ENCODE data around the gene MRPL23.

The MRPL23 gene

GRCh38 chr11:1946812-1947484, at the start of gene MRPL23:
Gene MRPL23, plus strand, starts transcription at chr11:1947332. Its CDS starts 31 bp downstream, at chr11:1947363.
- DNase-seq = no peak

GRCh38 chr11:1899090-1899489, 48.0 kb upstream of the MRPL23 start:
- no peak for DNase-seq

DNA sequence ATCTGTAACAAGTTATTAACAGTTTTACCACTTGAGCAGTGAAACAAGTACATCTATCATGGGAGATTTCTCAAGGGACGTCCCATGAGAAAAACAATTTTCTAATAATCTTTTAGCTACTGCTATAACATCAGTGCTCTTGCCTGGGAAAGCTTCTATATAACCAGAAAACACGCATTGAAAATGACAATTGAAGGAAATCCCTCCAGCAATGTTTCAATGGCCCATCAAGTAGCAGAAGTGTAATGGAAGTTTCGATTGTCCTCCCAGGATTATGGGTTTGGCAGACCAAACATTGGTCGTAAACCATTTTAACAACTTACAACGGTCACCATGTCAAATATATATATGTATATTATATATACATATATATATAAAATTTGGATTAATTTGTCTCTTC, 47.4 kb upstream of the MRPL23 start:
- DNase-seq = no peak

- no peak for DNase-seq
Observed at GRCh38 chr11:1906181-1906580, 41.0 kb upstream of the MRPL23 start.

DNA sequence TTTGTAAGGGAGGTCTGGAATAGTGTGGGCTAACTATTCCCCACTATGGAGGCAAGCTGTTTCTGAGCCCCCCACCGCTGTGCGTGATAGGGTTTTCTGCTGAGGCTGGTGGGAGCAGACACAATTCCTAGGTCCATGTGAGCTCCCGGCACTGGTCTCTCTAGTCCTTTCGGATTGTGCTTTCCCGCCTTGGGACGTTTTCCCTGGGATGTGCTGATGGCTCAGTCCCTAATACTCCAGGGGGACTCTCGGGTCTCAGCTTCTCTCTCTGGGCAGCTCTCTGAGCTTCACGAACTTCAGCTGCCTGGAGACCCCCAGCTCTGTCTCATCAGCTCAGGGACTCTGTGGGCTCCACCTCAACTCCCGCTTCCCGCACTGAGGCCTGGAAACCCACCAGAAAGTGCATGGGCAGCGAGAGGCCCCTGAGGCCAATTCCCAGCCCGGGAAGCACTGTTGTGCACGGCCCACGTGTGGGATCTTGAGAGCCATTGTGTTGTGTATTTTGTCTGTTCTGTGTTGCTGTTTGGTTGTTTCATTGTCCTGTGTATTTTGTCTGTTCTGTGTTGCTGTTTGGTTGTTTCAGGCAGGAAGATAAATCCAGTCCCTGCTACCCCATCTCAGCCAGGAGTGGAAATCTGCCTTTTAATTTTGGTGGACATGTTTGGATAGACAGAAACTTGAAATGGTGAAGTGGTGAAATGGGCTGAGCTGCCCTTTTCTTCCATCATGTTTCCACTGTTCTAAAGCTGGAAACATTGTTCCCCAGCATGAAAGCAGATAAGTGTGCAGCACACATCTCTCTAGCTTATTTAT, 40.3 kb upstream of the MRPL23 start:
- DNase-seq = no peak

GRCh38 chr11:1908618-1909017, 38.5 kb upstream of the MRPL23 start:
- DNase-seq = no peak

DNA sequence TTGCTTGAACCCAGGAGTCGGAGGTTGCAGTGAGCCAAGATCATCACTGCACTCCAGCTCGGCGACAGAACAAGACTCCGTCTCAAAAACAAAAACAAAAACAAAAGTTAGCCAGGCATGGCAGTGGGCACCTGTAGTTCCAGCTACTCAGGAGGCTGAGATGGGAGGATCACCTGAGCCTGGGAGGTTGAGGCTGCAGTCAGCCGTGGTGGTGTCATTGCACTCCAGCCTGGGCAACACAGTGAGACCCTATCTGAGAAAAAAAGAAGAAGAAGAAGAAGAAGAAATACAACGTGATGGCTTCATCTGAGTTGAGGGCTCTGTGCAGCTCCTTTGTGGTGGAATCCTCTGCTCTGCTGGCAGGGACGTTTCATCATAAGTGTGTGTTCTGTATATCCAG, 37.6 kb upstream of the MRPL23 start:
- DNase-seq = no peak

DNA sequence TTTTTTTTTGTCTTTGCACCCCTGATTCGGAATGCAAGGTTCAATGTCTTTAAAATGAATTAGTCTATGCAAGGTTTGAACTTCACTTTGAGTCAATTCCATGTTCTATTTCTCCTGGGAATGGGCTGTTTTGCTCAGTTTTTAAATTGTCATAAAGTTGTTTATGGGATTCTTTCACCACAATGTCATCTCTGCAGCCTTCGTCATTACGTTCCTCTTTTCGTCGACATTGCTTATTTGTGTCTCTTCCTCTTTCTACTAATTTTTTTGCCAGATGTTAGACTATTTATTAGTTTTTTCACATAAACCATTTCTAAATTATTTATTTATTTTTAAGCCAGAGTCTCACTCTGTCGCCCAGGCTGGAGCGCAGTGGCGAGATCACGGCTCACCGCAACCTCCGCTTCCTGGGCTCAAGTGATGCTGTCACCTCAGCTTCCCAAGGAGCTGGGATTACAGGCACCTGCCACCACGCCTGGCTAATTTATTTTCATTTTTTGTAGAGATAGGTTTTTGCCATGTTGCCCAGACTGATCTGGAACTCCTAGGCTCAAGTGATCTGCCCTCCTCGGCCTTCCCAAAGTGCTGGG, 34.7 kb upstream of the MRPL23 start:
- DNase-seq = no peak

DNA sequence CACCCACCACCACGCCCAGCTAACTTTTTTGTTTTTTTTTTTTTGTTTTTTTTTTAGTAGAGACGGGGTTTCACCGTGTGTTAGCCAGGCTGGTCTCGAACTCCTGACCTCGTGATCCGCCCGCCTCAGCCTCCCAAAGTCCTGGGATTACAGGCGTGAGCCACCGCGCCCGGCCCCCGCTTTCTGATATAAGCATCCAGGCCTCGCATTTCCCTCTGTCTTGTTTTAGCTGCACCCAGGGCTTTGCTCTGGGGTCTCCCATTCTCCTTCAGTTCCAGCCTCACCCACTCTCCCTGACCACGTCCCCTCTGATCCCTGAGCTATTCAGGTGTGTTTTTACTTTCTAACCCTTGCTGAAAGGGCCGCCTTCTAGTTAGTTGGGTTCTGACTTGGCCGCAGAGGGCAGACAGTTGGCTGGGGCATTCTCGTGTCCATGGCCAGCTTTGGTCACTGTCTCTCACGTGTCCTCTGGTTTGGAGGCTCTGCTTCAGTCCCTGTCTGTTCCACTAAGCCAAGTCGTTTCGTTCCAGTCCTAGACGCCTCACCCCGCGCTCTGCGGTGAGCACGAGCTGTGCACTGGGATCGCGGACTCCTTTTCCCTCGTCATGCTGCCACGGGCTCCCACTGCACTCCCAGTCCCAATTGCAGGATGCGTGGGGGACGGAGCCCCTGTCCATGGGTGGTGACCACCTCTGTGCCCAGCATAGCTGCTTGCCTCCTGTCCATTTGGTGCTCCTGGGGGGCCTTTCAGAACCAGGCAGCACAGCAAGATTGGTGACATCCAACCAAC, 33.7 kb upstream of the MRPL23 start:
- DNase-seq = no peak

DNA sequence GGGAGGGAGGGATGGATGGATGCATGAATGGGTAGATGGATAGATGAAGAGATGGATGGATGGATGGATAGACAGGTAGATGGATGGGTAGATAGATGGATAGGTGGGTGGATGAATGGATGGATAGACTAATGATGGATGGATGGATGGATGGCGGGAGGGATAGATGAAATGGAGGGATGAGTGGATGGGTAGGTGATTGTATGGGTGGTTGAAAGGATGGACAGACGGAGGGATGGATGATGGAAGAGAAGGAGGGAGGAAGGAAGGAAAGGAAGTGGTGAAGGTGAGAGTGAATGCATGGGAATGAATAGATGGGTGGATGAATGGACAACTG, 31.4 kb upstream of the MRPL23 start:
- DNase-seq = no peak

GRCh38 chr11:1916132-1916985, 30.8 kb upstream of the MRPL23 start:
- DNase-seq = no peak

- no peak for DNase-seq
Observed at GRCh38 chr11:1916986-1917522, 30.1 kb upstream of the MRPL23 start.

GRCh38 chr11:1917523-1918435, 29.4 kb upstream of the MRPL23 start:
- DNase-seq = no peak

- no peak for DNase-seq
Observed at GRCh38 chr11:1918436-1919315, 28.5 kb upstream of the MRPL23 start.

DNA sequence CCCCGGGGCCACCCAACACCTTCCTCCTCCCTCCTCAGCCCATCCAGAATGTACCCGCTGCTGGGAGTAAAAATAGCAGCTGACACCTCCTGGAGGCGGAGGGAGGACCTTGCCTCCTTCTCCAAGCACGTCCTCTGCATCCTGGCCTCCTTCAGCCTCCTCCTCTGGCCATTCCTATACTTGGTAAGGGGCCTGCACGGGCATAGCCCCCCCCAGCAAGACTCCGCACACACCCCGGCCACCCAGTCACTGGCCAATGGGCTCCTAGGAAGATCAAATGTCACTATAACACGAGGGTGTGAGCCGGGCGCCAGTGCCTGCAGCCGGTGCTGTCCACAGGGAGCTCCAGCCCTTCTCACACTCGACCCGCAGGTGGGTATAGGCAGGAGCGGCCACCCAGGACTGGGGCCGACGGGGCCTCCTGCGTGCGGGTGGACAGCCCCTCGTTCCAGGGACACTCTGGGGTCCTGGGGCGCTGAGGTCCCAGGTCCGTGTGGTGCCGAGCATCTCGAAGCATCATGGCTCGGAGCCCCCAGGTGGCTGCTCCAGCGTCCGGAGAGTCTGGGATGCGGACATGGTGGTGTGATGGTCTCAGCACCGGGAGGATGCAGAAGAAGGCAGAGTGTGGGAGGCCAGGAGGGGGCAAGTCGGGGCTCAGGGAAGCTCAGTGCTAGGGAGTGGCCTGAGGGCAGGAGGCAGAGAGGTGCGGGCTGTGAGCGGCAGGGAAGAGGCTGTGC, 27.6 kb upstream of the MRPL23 start, which contains the start of gene TNNT3:
TSS of gene TNNT3 (plus strand) at position 313 of the 737 bp plus-strand sequence. CDS start 3,172 bp downstream, outside the sequence.
- DNase-seq = no peak

GRCh38 chr11:1920128-1920908, 26.8 kb upstream of the MRPL23 start:
- DNase-seq = no peak

- DNase-seq = no peak
Observed at GRCh38 chr11:1920909-1921573, 26.1 kb upstream of the MRPL23 start.

Data from NCI-H510A treated with DMSO at 0.1 percent for 48 hours (cell line).